GM21526 (cell line): ENCODE measurements around the gene DPY19L3.
"Not testable (repeated sequence)": the region's sequence is repeated elsewhere in the genome, so short reads cannot be mapped to it uniquely, and the experiment has no call there.

Experiments used
- ATAC-seq: cut with Tn5 transposase; IDR thresholded peaks from one replicate; pipeline ENCODE4 v1.9.1; 2021; ENCODE audit warnings: moderate library complexity; ENCODE audit not compliant: unreplicated experiment, low FRiP score

Gene DPY19L3

GRCh38 chr19:32438751-32439150 lies 33.2 kb downstream of the DPY19L3 start:
- no peak for ATAC-seq

- no peak for ATAC-seq
Measured at GRCh38 chr19:32442650-32443049, 37.1 kb downstream of the DPY19L3 start.

- not testable (repeated sequence) for ATAC-seq
Measured at GRCh38 chr19:32447534-32447933, 42.0 kb downstream of the DPY19L3 start.

DNA sequence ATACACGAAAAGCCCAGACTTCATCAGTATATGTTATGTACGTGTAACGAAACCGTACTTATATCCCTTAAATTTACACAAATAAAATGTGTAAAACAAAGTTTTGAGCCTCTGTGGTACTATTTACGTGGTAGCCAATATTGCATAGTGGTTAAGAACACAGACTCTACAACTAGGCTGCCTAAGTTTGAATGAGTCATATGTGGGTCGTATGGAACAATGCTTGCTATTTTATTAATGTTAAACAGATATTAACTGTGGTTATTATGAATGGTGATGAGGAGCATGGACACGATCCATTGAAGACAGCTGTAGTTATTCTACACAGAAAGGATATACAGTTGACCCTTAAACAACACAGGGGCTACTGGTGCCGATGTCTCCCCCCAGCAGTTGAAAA lies 42.5 kb downstream of the DPY19L3 start:
- no peak for ATAC-seq

- no peak for ATAC-seq
Measured at GRCh38 chr19:32450217-32450616, 44.6 kb downstream of the DPY19L3 start.

DNA sequence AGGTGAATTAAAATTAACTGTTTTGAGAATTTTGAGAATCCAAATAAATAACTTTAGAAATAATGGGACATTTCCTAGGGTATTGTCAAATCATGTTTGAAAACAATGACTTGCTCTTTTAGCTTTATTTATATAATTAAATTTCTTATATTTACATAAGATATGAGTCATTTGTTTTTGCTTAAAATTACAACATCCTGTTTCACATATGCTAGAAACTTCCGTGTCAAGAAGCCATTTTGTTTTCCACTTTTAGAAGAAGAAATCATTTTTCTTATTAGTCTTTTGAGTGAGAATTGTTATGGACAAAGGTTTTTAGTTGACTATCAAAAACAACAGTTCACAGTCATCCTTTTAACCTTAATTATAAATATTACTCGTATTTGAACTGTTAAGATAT lies 48.2 kb downstream of the DPY19L3 start:
- ATAC-seq, result no peak

- no peak for ATAC-seq
Measured at GRCh38 chr19:32456406-32456805, 50.8 kb downstream of the DPY19L3 start.

DNA sequence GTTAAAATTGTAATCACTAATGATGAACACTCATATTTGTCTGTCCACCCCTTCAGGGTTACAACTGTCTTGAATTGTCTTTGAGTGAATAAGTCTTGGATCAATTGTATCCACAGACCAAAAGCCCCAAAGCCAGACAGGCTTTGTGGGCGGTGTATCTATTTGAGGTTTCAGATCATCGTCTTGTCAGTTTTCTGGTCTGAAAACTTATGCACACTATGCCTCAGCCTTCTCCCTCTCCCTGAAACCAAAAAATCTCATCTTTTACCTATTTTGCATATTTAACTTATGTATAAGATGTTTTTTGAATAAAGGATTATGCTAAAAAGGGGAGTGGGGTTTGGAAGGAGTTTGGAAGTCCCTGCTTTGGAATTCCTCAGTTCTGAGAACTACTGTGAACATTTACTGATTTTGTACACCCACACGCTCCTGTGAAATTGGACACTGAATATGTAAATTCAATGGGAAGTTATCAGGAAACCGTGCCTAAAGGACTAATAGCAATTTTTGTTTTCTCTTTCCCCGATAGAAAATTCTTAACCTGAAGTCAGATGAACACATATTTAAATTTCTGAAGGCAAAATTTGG lies 52.1 kb downstream of the DPY19L3 start:
- no peak for ATAC-seq

GRCh38 chr19:32458500-32459123 lies 53.0 kb downstream of the DPY19L3 start:
- ATAC-seq, result peak; percentile 84

- no peak for ATAC-seq
Measured at GRCh38 chr19:32459204-32459865, 53.8 kb downstream of the DPY19L3 start.

- ATAC-seq, result no peak
Measured at GRCh38 chr19:32460476-32460875, 54.9 kb downstream of the DPY19L3 start.

- no peak for ATAC-seq
Measured at GRCh38 chr19:32464279-32464678, 58.7 kb downstream of the DPY19L3 start.

- ATAC-seq, result no peak
Measured at GRCh38 chr19:32465176-32465575, 59.6 kb downstream of the DPY19L3 start.

DNA sequence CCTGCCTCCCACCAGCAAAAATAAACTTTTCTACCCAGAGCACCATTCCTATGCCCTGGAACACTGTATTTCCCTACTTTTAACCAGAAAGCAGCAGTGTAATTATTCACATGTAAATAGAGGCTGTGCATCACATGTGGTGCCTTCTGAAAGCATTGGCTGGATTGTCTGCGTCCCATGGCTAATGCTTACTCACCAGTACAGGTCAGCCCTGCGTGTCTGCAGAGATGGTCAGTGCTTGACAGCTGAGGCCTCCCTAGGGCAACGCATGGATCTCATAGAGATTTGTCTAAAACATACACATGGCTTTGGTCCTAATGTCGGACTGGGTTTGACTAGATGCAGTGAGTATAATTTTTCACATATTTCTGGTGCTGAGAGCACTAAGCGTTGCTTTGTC lies 64.2 kb downstream of the DPY19L3 start:
- ATAC-seq, result no peak

DNA sequence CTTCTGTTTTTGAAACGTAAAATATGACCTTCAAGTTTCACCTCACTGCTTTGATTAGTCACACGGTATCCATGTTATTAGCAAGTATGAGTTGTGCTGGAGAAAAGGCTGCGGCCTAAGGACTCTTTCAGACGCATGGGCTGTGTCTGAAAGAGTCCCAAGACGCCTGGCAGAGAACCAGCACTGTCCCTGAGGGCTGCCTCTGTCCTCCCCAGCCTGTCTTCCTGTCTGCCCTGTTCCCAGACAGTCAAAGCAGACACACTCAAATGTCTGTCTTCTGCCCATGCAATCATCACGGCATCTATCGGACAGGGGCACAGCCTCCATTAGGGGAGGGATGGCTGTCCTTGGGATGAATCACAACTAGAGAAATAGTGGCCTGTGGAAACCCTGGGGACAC lies 65.5 kb downstream of the DPY19L3 start:
- ATAC-seq, result no peak

DNA sequence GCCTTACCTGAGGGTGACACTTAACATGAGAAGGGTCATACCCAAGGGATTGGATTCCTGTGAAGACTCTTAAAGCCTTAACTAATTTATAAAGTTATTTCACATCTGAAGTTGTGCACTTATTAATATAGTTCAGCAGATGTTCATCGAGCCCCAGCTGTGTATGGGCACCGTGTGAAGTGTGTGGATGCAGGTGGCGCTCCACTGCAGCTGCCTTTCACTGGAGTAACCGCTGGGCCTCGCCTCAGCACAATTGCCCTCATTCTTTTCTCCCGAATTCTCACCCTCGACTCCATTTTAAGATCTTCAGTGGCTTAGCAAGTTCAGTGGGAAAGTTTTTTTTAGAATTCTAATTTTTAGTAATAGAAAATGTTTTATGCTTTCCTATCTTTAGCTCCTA lies 66.2 kb downstream of the DPY19L3 start:
- no peak for ATAC-seq

DNA sequence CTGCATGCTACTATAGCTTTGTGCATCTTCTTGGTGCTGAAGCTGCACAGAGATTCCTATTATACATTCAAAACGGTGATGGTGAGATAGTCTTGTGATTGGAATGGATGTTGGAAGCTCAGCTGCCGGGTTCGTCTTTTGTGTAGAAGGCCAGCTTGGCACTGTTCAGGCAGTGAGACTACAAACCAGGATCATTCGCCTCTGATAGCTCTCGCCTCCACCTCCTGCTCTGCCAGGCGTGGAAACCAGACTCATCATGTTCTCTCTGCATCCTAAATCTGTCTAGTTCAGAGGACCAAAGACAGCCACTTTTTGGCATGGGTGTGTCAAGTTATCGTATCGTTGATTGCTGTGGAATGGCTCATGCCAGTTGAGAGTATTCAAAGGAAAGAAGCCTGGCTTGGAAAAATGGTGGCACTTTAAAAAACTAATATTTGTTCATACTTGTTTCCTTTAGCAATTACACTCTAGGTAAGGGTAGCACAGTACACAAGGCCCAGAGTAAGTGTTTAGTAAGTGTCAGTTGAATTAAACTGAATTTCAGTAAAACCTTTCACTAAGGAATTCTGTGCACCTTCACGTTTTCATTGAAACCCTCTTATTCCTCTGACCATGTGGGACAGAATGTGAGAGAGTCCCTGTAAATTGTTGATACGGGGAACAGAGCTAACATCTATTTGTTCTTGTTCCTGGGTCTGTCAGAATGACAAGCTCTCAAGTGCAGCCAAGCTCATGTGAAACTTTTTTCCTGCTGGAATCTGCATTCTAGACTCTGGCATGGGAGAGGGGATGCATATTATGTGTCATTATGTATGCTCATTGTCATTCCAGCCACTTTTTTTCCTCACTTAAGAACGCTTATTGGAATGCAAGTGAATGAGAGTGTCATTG lies 69.8 kb downstream of the DPY19L3 start:
- no peak for ATAC-seq

DNA sequence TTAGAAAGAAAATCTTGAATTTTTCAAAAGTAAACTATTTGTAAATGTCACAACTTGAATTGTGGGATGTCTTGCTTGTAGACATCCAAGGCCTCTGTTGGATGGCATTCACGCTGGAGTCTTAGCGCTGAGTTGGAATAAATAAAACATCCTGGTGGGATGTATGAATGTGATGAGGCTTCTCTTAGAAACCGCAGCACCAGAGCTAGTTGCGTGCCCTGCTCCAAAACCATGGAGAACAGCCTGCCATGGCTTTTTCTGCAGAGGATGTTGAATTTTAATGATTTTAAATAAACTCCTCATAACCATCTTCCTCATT lies 70.4 kb downstream of the DPY19L3 start:
- ATAC-seq, result no peak

GRCh38 chr19:32480321-32480720 lies 74.8 kb downstream of the DPY19L3 start:
- ATAC-seq, result no peak

DNA sequence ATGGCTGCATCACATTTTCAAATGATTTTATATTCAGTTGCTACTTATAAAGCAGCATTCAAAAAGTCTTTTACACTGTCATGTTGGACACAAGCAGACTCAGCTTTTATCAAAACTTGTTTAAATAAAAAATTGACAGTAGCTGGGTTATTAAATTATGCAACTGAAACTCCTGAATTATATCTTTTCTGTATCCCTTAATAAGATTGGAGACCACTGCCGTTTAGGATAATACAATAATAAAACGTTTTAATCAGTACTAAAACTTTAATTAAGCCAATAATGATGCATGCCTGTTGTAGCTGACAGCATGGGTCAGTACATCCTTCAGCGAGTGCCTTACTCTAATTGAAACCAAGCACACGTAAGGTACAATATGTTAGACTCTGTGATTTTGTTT lies 78.0 kb downstream of the DPY19L3 start:
- ATAC-seq, result no peak

DNA sequence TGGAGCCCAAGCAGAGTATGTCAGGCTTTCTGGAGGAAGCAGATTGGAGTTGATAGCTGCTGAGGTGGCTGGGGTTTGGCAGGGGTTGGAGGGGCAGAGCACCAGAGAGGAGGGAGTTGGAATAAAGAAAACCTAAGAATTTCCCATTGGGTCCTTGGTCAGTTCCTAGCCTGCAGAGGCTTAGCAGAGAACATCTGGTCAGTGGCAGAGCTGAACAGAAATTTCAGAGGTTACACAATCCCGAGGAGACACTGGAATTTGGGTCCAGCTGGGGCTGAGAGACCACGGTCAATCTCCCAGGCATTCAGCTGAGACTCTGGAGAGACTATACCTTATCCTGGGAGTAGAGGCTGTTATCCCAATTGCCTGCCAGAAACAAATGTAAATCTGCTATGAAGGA lies 84.4 kb downstream of the DPY19L3 start:
- ATAC-seq, result no peak
